Stomach (tissue), 9 donors: ENCODE measurements around the gene TDRD7. TPM values are rescaled to one million over a fixed set of nuclear protein-coding genes. Genes with fewer than 3 reads are reported as not detected.
A peak's percentile ranks its signal among the peaks of the same experiment; 100 is the strongest.

Experiments
- DNase-seq, 2 donors: peaks; one replicate each; pipeline versions ENCODE4 v3.0.0 to v3.0.0-alpha.2; 2013 to 2019
- H3K27ac ChIP-seq, 5 donors: fragments of 200-600 bp in 4 of 5; sonication (generic) in 4 of 5; one replicate each; pipeline ENCODE4 v1.5.1; 2013 to 2019; ENCODE audit warnings: mild to moderate bottlenecking in 1 of 5, moderate library complexity in 1 of 5
- H3K27me3 ChIP-seq, 3 donors: fragments of 200-600 bp; sonication (generic); one replicate each; pipeline ENCODE4 v1.5.1; 2017 to 2019; ENCODE audit warnings: mixed run types in 1 of 3
- H3K36me3 ChIP-seq, 4 donors: fragments of 200-600 bp; sonication (generic); 1 replicate in 3 of 4; 2 replicates in 1 of 4; pipeline ENCODE4 v1.5.1; 2016 to 2019
- H3K4me1 ChIP-seq, 4 donors: fragments of 200-600 bp; sonication (generic); one replicate each; pipeline ENCODE4 v1.5.1; 2016 to 2019
- H3K4me3 ChIP-seq, 4 donors: fragments of 200-600 bp; sonication (generic) in 3 of 4; one replicate each; pipeline ENCODE4 v1.5.1; 2016 to 2019; ENCODE audit warnings: mild to moderate bottlenecking in 1 of 4
- H3K9me3 ChIP-seq, 4 donors: fragments of 200-600 bp; sonication (generic); one replicate each; pipeline ENCODE4 v1.5.1; 2016 to 2019
- CTCF ChIP-seq, 7 experiments: fragments of 450-650 bp in 4 of 7; fragments of 200-600 bp in 3 of 7; sonication (generic) in 3 of 7; IDR thresholded peaks; one replicate each; pipeline ENCODE4 v1.5.1; 2016 to 2019; ENCODE audit warnings: antibody characterized with exemption in 7 of 7, control low read depth in 2 of 7, mild to moderate bottlenecking in 1 of 7
- EP300 ChIP-seq: sonication (generic); formaldehyde crosslinking; IDR thresholded peaks from one replicate; pipeline ENCODE4 v1.6.1; 2017; ENCODE audit warnings: antibody characterized with exemption
- POLR2A ChIP-seq, 4 donors: fragments of 450-650 bp; IDR thresholded peaks; one replicate each; pipeline ENCODE4 v1.6.1; 2016; ENCODE audit warnings: antibody characterized with exemption in 4 of 4, control low read depth in 2 of 4, mild to moderate bottlenecking in 1 of 4, moderate library complexity in 1 of 4
- POLR2AphosphoS5 ChIP-seq, 3 donors: sonication (generic); formaldehyde crosslinking; IDR thresholded peaks; one replicate each; pipeline ENCODE4 v1.6.1; 2016; ENCODE audit warnings: antibody characterized with exemption in 3 of 3
- WGBS, 5 donors: extraction: QIAGEN DNeasy Blood & Tissue Kit in 3 of 5; methylation state at CpG; one replicate each; pipeline versions ENCODE4 v1.1.5 to v1.1.7; 2013 to 2018; 5-methylcytosine and 5-hydroxymethylcytosine counted together
- intact Hi-C: fragments of 100-400 bp; cut with DNase I; formaldehyde crosslinking; loops from one replicate; pipeline ENCODE4 v1.15.1; 2023; ENCODE audit warnings: low total_unique reads
- polyA plus RNA-seq, 3 donors: library from polyadenylated mRNA; stranded (reverse); fragments of 200-250 nt; gene quantifications; one replicate each; pipeline ENCODE4 v1.2.3, GENCODE V29; 2013
- total RNA-seq, 5 donors: library from RNA; depleted of rRNA; stranded (reverse); fragments of >200 nt; gene quantifications; one replicate each; pipeline versions ENCODE4 v1.1.0 to v1.2.3, GENCODE V29; 2014 to 2016
- donor health status: healthy with polysubstance abuse.
- donor health status: Bipolar disorder and iron deficiency.
- donor health status: healthy.

The TDRD7 gene
- total and polyA plus RNA-seq, 8 donors, result 4.7 to 20.1 (median 9.1) TPM

GRCh38 chr9:97385626-97386264 lies 26.2 kb upstream of the TDRD7 start:
- Histone ChIP-seq H3K9me3 (no peaks in the 10 kb centered on the region), H3K4me3 (no peak overlapping the region), H3K4me1 (peaks cover 0 to 18% (median 14%) of the 10 kb centered on the region in 4 donors), H3K27ac (no peak overlapping the region), H3K27me3 (peaks cover 0 to 46% (median 7%) of the 10 kb centered on the region in 3 donors), H3K36me3 (peaks cover 0 to 1% (median 0%) of the 10 kb centered on the region in 4 donors)
- 81 to 90% (median 87%) methylated on average over 7 to 15 of the region's 15 CpGs for WGBS, 5 donors
- intact Hi-C loops, result no loop called here
- DNase-seq, result no peak
- no peak for TF ChIP-seq CTCF (IDR thresholded peaks at IDR 0.05)
- TF ChIP-seq POLR2AphosphoS5 (IDR thresholded peaks at IDR 0.05), result no peak
- TF ChIP-seq POLR2A (IDR thresholded peaks at IDR 0.05), result no peak

- H3K4me3 ChIP-seq, result no peak overlapping the region
- intact Hi-C loops, result no loop called here
- no peaks in the 10 kb centered on the region for H3K9me3 ChIP-seq
- no peak for TF ChIP-seq POLR2AphosphoS5 (IDR thresholded peaks at IDR 0.05)
- no peaks in the 10 kb centered on the region for H3K36me3 ChIP-seq
- 17 to 57% (median 26%) methylated on average over 1 of the region's 1 CpG for WGBS, 5 donors
- peaks cover 0 to 46% (median 7%) of the 10 kb centered on the region in 3 donors for H3K27me3 ChIP-seq
- no peak overlapping the region for H3K27ac ChIP-seq
- DNase-seq, result no peak
- peaks cover 0 to 18% (median 14%) of the 10 kb centered on the region in 4 donors for H3K4me1 ChIP-seq
These were observed 25.6 kb upstream of the TDRD7 start for GRCh38 chr9:97386265-97386633.

GRCh38 chr9:97386733-97387503 lies 25.0 kb upstream of the TDRD7 start:
- H3K27ac ChIP-seq, result no peak overlapping the region
- TF ChIP-seq CTCF (IDR thresholded peaks at IDR 0.05) (peak in 6 of 7 experiments; percentile 77 to 96 (median 92)), EP300 (no peak), POLR2A (IDR thresholded peaks at IDR 0.05) (peak in 1 of 4 donors; percentile 7), POLR2AphosphoS5 (IDR thresholded peaks at IDR 0.05) (no peak)
- peak; percentile 73 to 92 for DNase-seq
- no peaks in the 10 kb centered on the region for H3K36me3 ChIP-seq
- H3K27me3 ChIP-seq, result peaks cover 0 to 46% (median 7%) of the 10 kb centered on the region in 3 donors
- H3K4me3 ChIP-seq, result peak overlapping the region in 2 of 4 donors; percentile 24 to 26
- no peaks in the 10 kb centered on the region for H3K9me3 ChIP-seq
- intact Hi-C loops, result no loop called here
- H3K4me1 ChIP-seq, result peaks cover 0 to 18% (median 12%) of the 10 kb centered on the region in 4 donors
- 4 to 10% (median 6%) methylated on average over 8 to 30 of the region's 30 CpGs for WGBS, 5 donors

- Histone ChIP-seq H3K4me3 (peak overlapping the region in 2 of 4 donors; percentile 24 to 26), H3K9me3 (no peaks in the 10 kb centered on the region), H3K27me3 (peaks cover 0 to 46% (median 7%) of the 10 kb centered on the region in 3 donors), H3K36me3 (no peaks in the 10 kb centered on the region), H3K27ac (no peak overlapping the region), H3K4me1 (peaks cover 0 to 18% (median 10%) of the 10 kb centered on the region in 4 donors)
- WGBS, 5 donors, result 29 to 60% (median 39%) methylated on average over 6 to 13 of the region's 13 CpGs
- TF ChIP-seq EP300 (no peak), POLR2A (IDR thresholded peaks at IDR 0.05) (no peak), CTCF (IDR thresholded peaks at IDR 0.05) (no peak), POLR2AphosphoS5 (IDR thresholded peaks at IDR 0.05) (no peak)
- no peak for DNase-seq
- intact Hi-C loops, result no loop called here
These were observed 24.4 kb upstream of the TDRD7 start for GRCh38 chr9:97387504-97387886.
